MM.1S (cell line): ENCODE results near the gene KIRREL3.

Experiments used
- DNase-seq: peaks from one replicate; pipeline ENCODE4 v3.0.0-alpha.2; 2015
- H2AFZ ChIP-seq: fragments of 300-600 bp; sonication (generic); 2 replicates; pipeline ENCODE4 v1.6.0; 2016; ENCODE audit warnings: antibody characterized with exemption, low read length
- H3F3A ChIP-seq: fragments of 300-600 bp; sonication (generic); 2 replicates; pipeline ENCODE4 v1.6.1; 2016; ENCODE audit warnings: mild to moderate bottlenecking, antibody characterized with exemption, low read length, moderate library complexity, mixed read lengths; ENCODE audit not compliant: insufficient read depth
- H3K27ac ChIP-seq: fragments of 300-600 bp; sonication (generic); 2 replicates; pipeline ENCODE4 v1.5.1; 2016; ENCODE audit warnings: mild to moderate bottlenecking, low read length
- H3K27me3 ChIP-seq: fragments of 300-600 bp; sonication (generic); replicated peaks from 2 replicates; pipeline ENCODE4 v1.6.0; 2016; ENCODE audit warnings: low read length; ENCODE audit not compliant: insufficient read depth
- H3K36me3 ChIP-seq: fragments of 300-600 bp; sonication (generic); replicated peaks from 2 replicates; pipeline ENCODE4 v1.6.1; 2016; ENCODE audit warnings: mild to moderate bottlenecking, low read length, mixed read lengths; ENCODE audit not compliant: insufficient read depth
- H3K4me1 ChIP-seq: fragments of 300-600 bp; sonication (generic); 2 replicates; pipeline ENCODE4 v1.6.1; 2016; ENCODE audit warnings: low read length, mixed read lengths
- H3K4me2 ChIP-seq: fragments of 300-600 bp; sonication (generic); 2 replicates; pipeline ENCODE4 v1.6.0; 2016; ENCODE audit warnings: low read depth, low read length
- H3K4me3 ChIP-seq: fragments of 300-600 bp; sonication (generic); 2 replicates; pipeline ENCODE4 v1.5.1; 2016; ENCODE audit warnings: low read length, mixed read lengths
- H3K79me2 ChIP-seq: fragments of 300-600 bp; sonication (generic); 2 replicates; pipeline ENCODE4 v1.6.1; 2016; ENCODE audit warnings: mixed run types, low read length, mixed read lengths
- H3K9ac ChIP-seq: fragments of 300-600 bp; sonication (generic); 2 replicates; pipeline ENCODE4 v1.6.1; 2016; ENCODE audit warnings: low read length, mixed read lengths
- H3K9me2 ChIP-seq: fragments of 300-600 bp; sonication (generic); replicated peaks from 2 replicates; pipeline ENCODE4 v1.6.1; 2016; ENCODE audit warnings: mild to moderate bottlenecking, low read length, mixed read lengths; ENCODE audit not compliant: insufficient read depth
- H3K9me3 ChIP-seq: fragments of 300-600 bp; sonication (generic); replicated peaks from 2 replicates; pipeline ENCODE4 v1.6.1; 2016; ENCODE audit warnings: mild to moderate bottlenecking, low read length, mixed read lengths; ENCODE audit not compliant: insufficient read depth
- H4K20me1 ChIP-seq: fragments of 300-600 bp; sonication (generic); 2 replicates; pipeline ENCODE4 v1.6.1; 2016; ENCODE audit warnings: mild to moderate bottlenecking, low read length, moderate library complexity, mixed read lengths; ENCODE audit not compliant: insufficient read depth
- EZH2 ChIP-seq: fragments of 300-600 bp; sonication (generic); optimal IDR thresholded peaks from 2 replicates; pipeline ENCODE3; 2017; ENCODE audit warnings: low read depth, mild to moderate bottlenecking, antibody characterized with exemption, low read length, mixed read lengths
- EZH2phosphoT487 ChIP-seq: fragments of 300-600 bp; sonication (generic); IDR thresholded peaks from 2 replicates; pipeline ENCODE4 v1.6.1; 2018; ENCODE audit warnings: antibody characterized with exemption, low read length
- TF ChIP-seq, protein P1 (sequence below): fragments of 300-600 bp; sonication (generic); IDR thresholded peaks from 2 replicates; pipeline ENCODE4 v1.5.1; 2016; ENCODE audit warnings: antibody characterized with exemption, low read length, mixed read lengths

Gene KIRREL3

DNA sequence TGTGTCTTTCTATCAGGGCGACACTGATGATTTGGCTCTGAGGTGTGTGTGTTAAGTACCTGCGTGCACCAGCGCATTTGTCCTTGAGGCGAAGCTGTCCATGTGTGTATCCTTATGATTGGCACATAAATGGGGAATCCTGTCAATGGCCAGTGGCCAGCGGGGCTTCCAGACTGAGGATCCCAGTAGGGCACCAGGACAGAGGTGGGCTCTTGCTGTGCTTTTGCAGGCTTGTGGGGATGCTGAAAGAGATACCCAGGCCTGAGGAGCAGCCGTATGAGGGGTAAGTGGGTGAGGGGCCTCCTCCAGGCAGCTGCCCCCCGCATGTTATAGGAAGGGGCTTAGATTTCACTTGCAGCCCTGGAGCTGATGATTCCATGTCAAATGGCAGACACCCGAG lies 488.3 kb downstream of the KIRREL3 start:
- H2AFZ ChIP-seq, result no peak overlapping the region
- H3K9ac ChIP-seq, result no peak overlapping the region
- no peak overlapping the region for H3K4me2 ChIP-seq
- TF ChIP-seq EZH2, result no peak
- no peak for TF ChIP-seq EZH2phosphoT487
- TF ChIP-seq, protein P1, sequence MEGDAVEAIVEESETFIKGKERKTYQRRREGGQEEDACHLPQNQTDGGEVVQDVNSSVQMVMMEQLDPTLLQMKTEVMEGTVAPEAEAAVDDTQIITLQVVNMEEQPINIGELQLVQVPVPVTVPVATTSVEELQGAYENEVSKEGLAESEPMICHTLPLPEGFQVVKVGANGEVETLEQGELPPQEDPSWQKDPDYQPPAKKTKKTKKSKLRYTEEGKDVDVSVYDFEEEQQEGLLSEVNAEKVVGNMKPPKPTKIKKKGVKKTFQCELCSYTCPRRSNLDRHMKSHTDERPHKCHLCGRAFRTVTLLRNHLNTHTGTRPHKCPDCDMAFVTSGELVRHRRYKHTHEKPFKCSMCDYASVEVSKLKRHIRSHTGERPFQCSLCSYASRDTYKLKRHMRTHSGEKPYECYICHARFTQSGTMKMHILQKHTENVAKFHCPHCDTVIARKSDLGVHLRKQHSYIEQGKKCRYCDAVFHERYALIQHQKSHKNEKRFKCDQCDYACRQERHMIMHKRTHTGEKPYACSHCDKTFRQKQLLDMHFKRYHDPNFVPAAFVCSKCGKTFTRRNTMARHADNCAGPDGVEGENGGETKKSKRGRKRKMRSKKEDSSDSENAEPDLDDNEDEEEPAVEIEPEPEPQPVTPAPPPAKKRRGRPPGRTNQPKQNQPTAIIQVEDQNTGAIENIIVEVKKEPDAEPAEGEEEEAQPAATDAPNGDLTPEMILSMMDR, result no peak
- H3K27me3 ChIP-seq, result no peaks in the 10 kb centered on the region
- no peaks in the 10 kb centered on the region for H3K9me2 ChIP-seq
- H3K4me1 ChIP-seq, result no peaks in the 10 kb centered on the region
- no peak for DNase-seq
- no peaks in the 10 kb centered on the region for H3K36me3 ChIP-seq
- H3K9me3 ChIP-seq, result no peaks in the 10 kb centered on the region
- no peaks in the 10 kb centered on the region for H3F3A ChIP-seq
- no peak overlapping the region for H3K4me3 ChIP-seq
- no peaks in the 10 kb centered on the region for H3K79me2 ChIP-seq
- no peak overlapping the region for H3K27ac ChIP-seq
- H4K20me1 ChIP-seq, result no peaks in the 10 kb centered on the region

DNA sequence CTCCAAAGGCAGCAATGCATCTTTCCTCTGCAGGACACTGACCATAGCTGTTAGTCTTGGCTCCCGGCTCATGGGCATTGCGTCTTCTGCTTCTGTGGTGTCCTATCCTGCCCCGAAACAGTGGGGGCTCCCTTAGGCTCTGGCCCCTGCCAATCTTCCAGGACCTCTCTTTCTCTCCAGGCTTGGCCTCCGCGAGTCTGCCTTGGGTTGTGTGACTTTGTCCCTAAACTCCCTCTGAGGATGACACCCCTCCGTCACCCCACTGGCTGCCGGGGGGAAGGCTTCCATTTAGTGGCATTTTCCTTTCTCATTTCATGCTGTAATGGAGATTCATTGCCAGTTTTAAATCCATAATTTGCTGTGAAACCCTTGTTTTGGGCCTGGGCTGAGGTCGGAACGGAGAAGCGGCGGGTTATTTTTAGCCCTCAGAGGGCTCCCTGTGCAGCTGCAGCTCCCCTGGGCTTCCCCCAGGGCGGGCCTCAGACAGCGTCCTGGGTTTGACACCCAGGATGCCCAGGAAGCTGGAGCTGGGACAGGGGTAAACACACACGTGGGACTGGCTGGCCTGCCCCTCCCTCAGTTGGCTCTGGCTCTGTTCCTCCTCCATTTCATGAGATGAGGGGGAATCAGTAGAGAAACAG lies 489.0 kb downstream of the KIRREL3 start:
- Histone ChIP-seq H3K4me3 (no peak overlapping the region), H3K9ac (no peak overlapping the region), H3K36me3 (no peaks in the 10 kb centered on the region), H3K27ac (no peak overlapping the region), H3K9me3 (no peaks in the 10 kb centered on the region), H3K9me2 (no peaks in the 10 kb centered on the region), H3K4me2 (no peak overlapping the region), H3K27me3 (no peaks in the 10 kb centered on the region), H3K4me1 (no peaks in the 10 kb centered on the region), H4K20me1 (no peaks in the 10 kb centered on the region), H3K79me2 (no peaks in the 10 kb centered on the region), H3F3A (no peaks in the 10 kb centered on the region), H2AFZ (no peak overlapping the region)
- DNase-seq, result no peak
- TF ChIP-seq, protein P1, result no peak
- no peak for TF ChIP-seq EZH2
- no peak for TF ChIP-seq EZH2phosphoT487

DNA sequence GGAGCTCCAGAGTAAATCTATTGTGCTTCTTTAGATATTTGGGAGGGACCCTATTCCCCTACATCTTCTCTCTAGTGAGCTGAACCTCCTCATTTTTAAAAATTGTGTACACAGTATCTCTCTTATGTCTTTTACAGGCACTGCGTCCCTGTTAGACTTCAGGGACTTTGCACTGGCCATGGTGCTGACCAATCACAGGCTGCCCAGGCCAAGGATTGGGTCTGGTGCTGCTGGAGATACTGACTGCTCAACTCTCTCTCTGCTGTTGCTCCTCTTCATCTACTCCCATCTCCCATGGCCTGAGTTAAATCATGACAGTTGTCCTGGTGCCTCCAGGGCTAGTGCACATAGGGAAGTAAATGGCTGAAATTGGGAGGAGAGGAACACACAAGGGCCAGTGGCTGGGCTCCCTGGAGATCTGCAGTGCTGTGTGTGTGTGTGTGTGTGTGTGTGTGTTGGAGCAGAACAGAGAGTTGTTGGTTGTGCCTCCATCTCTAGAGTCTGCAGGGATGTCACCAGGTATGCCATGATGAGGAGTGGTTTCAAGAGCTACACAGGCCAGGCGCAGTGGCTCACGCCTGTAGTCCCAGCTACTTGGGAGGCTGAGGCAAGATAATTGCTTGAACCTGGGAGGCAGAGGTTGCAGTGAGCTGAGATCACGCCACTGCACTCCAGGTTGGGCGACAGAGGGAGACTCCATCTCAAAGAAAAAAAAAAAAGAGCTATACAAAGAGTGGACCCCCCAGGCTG lies 489.8 kb downstream of the KIRREL3 start:
- H3K4me2 ChIP-seq, result no peak overlapping the region
- TF ChIP-seq EZH2 (no peak), EZH2phosphoT487 (no peak)
- TF ChIP-seq, protein P1, result no peak

More for the DNA sequence above, 489.8 kb downstream of the KIRREL3 start:
- Histone ChIP-seq H3K4me1 (no peaks in the 10 kb centered on the region), H3K27me3 (no peaks in the 10 kb centered on the region), H3K4me3 (no peak overlapping the region), H3K79me2 (no peaks in the 10 kb centered on the region), H3K27ac (no peak overlapping the region), H3K36me3 (no peaks in the 10 kb centered on the region), H4K20me1 (no peaks in the 10 kb centered on the region), H2AFZ (no peak overlapping the region), H3F3A (no peaks in the 10 kb centered on the region), H3K9ac (no peak overlapping the region), H3K9me3 (no peaks in the 10 kb centered on the region), H3K9me2 (no peaks in the 10 kb centered on the region)
- no peak for DNase-seq
